Stimulated activated effector memory CD8-positive, alpha-beta T cell treated with anti-CD3 and anti-CD28 coated beads, Interleukin-12 subunit alpha, Interleukin-12 subunit beta, amount 100 ng/mL, for 72 hours (primary cell): ENCODE measurements around the gene PTPRN2.
"Not testable (repeated sequence)": the region's sequence is repeated elsewhere in the genome, so short reads cannot be mapped to it uniquely, and the experiment has no call there.

ENCODE experiments used
- ATAC-seq: fragments of 150-1000 bp; cut with Tn5 transposase; 2 replicates; pipeline ENCODE4 v1.10.0; 2021
- DNase-seq, 2 donors: peaks; one replicate each; pipeline ENCODE4 v3.0.0; 2021 to 2022; ENCODE audit warnings: low spot score in 2 of 2
- H3K27ac Mint-ChIP-seq: one replicate; pipeline ENCODE4 v1.8.0; 2022; ENCODE audit warnings: mild to moderate bottlenecking, mixed read lengths
- H3K36me3 Mint-ChIP-seq: one replicate; pipeline ENCODE4 v1.8.0; 2022; ENCODE audit warnings: mild to moderate bottlenecking, mixed read lengths
- H3K4me1 Mint-ChIP-seq: one replicate; pipeline ENCODE4 v1.8.0; 2022; ENCODE audit warnings: mixed read lengths
- H3K4me3 Mint-ChIP-seq: one replicate; pipeline ENCODE4 v1.8.0; 2022; ENCODE audit warnings: mild to moderate bottlenecking, mixed read lengths
- H3K9me3 Mint-ChIP-seq: one replicate; pipeline ENCODE4 v1.8.0; 2022; ENCODE audit warnings: mixed read lengths

The PTPRN2 gene

GRCh38 chr7:157709531-157710251 lies 877.9 kb downstream of the PTPRN2 start:
- ATAC-seq (no peak), DNase-seq (no peak)
- no peak overlapping the region for H3K4me3 Mint-ChIP-seq
- no peaks in the 10 kb centered on the region for H3K36me3 Mint-ChIP-seq
- no peaks in the 10 kb centered on the region for H3K9me3 Mint-ChIP-seq
- H3K4me1 Mint-ChIP-seq, result no peaks in the 10 kb centered on the region
- H3K27ac Mint-ChIP-seq, result no peak overlapping the region

GRCh38 chr7:157708919-157709295 lies 878.7 kb downstream of the PTPRN2 start:
- no peak for ATAC-seq
- no peak overlapping the region for H3K27ac Mint-ChIP-seq
- H3K9me3 Mint-ChIP-seq, result no peaks in the 10 kb centered on the region
- no peak for DNase-seq
- H3K4me3 Mint-ChIP-seq, result no peak overlapping the region
- H3K4me1 Mint-ChIP-seq, result no peaks in the 10 kb centered on the region
- H3K36me3 Mint-ChIP-seq, result no peaks in the 10 kb centered on the region

DNA sequence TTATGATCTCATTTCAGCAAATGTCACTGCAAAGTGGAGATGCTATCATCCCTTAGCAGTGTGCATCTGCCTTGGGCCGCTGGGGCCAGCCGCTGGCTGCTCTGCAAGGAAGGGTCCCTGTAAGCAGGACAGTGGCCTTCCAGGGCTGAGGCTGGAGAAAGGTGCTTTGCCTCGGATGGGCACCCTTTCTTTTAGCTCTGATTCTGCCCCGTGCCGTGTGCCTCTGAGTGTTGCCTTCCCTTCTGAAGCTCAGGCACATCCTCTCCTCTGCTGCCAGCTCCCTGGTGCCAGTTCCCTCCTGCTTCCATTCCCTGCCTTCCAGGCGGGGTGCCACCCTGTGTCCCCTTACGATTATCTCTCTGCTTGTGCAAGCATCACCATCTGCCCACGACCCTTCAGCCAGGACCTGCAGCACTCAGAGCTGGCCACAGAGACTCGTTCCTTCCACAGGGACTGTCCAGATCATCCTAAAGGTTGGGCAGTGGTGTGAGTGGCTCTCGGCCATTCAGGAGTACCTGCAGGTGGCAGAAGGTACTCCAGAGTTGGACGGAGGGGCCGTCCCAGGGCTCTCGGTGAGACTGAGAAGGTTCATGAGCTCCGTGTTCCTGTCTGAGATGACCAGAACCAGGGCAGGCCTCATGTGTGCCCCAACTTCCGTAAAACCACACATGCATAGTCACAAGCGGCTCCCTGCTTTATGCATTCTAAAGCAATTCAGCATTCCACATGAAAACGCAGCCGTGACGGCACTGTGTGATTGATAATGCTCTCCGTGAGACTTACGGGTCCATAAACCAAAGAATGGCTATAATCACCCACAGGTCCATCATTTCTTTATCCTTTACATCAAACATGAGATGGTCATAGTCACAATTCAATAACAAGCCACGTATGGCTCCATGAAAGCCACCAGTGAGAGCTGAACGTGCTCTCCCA lies 879.4 kb downstream of the PTPRN2 start:
- no peaks in the 10 kb centered on the region for H3K4me1 Mint-ChIP-seq
- DNase-seq, result no peak
- H3K36me3 Mint-ChIP-seq, result no peaks in the 10 kb centered on the region
- H3K9me3 Mint-ChIP-seq, result no peaks in the 10 kb centered on the region
- no peak overlapping the region for H3K27ac Mint-ChIP-seq
- no peak overlapping the region for H3K4me3 Mint-ChIP-seq
- ATAC-seq, result no peak

- no peak overlapping the region for H3K27ac Mint-ChIP-seq
- H3K36me3 Mint-ChIP-seq, result no peaks in the 10 kb centered on the region
- no peak overlapping the region for H3K4me3 Mint-ChIP-seq
- H3K4me1 Mint-ChIP-seq, result no peaks in the 10 kb centered on the region
- no peaks in the 10 kb centered on the region for H3K9me3 Mint-ChIP-seq
- no peak for ATAC-seq
- DNase-seq, result no peak
Observed at GRCh38 chr7:157704365-157704764, 883.3 kb downstream of the PTPRN2 start.

DNA sequence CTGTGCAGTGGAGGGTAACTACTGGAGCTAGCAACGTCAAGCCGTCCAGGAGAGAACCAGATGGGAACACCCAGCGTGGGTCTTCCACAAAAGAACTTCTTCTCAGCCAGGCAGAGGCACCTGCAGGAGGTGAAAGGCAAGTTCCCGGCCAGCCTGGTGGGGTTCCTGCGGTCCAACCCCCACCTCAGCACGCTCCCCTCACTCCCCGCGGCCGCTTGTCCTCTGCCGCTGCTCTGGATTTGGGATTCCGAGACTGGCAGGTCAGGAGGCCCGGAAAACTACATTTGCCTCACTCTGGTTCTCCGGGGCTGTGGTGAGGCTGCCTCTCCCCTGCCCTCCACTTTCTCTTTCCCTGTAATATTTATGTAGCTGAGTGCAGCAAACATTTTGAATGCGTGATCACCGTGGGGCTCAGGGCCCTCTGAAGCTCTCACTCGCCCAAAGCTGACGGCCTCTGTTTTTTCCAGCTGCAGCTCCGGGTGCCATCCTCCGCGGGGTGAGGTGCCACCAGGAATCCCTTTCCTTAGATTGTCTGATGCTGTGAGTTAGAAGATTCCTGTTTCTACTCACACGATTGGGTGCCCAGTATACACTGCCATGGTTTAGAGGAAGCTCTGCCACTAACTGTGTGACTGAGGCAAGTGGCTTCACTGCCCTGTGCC lies 884.0 kb downstream of the PTPRN2 start:
- Mint-ChIP-seq H3K36me3 (no peaks in the 10 kb centered on the region), H3K27ac (no peak overlapping the region), H3K9me3 (no peaks in the 10 kb centered on the region), H3K4me3 (no peak overlapping the region), H3K4me1 (no peaks in the 10 kb centered on the region)
- ATAC-seq (no peak), DNase-seq (no peak)

DNA sequence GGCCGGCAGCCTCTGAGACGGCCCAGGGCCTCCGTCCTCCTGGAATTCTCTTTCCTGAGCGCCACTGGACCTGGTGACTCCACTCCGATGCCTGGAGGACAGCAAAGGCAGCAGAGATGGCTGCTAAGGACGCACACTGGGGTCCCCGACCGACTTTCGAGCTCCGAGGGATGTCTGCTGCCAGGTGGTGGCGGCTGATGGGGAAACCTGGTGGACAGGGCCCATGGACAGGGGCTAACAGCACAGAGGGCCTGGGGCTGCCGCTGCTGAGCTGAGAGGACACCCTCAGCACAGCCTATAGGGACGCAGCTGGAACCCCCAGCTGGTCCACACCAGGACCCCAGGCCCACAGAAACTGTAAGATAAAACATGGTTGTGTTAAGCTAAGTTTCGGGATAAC lies 884.5 kb downstream of the PTPRN2 start:
- ATAC-seq (no peak), DNase-seq (no peak)
- H3K36me3 Mint-ChIP-seq, result no peaks in the 10 kb centered on the region
- H3K9me3 Mint-ChIP-seq, result no peaks in the 10 kb centered on the region
- H3K4me1 Mint-ChIP-seq, result no peaks in the 10 kb centered on the region
- no peak overlapping the region for H3K4me3 Mint-ChIP-seq
- H3K27ac Mint-ChIP-seq, result no peak overlapping the region

DNA sequence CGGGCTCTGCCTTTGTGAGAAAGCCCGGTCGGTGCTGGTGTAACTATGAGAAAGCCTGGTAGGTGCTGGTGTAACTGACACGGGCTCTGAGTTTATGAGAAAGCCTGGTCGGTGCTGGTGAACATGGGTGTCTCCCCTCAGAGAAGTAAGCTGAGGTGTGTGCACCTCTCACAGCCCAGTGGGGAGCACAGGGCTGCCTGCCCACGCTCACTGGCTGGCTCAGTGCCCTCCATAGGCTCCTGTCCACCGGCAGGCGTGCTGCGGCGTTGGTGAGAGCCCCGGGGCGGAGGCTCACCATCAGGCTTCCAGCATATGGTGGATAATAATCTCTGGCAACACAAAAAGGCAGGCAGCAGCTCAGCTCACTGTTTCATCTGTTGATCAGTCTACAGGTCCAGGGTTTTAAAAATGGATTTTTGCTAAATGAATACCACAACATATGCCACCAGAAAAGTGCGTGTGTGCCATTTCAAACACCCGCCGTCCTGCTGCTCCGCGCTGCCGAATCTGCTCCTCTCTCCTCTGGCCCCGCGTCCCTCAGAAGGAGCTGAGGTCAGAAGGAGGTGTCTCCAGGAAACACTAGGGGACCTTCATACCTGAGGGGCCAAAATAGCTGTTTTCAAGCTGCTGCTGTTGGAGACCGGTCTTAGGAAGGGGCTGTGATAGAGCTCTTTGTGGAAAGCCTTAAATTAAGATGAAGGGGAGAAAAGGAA lies 885.2 kb downstream of the PTPRN2 start:
- Mint-ChIP-seq H3K9me3 (no peaks in the 10 kb centered on the region), H3K27ac (no peak overlapping the region), H3K4me1 (no peaks in the 10 kb centered on the region), H3K36me3 (no peaks in the 10 kb centered on the region), H3K4me3 (no peak overlapping the region)
- DNase-seq (no peak), ATAC-seq (no peak)

GRCh38 chr7:157701395-157702180 lies 886.0 kb downstream of the PTPRN2 start:
- H3K9me3 Mint-ChIP-seq, DNase-seq, H3K36me3 Mint-ChIP-seq, ATAC-seq, H3K27ac Mint-ChIP-seq, H3K4me1 Mint-ChIP-seq, H3K4me3 Mint-ChIP-seq: not testable (repeated sequence)

GRCh38 chr7:157700231-157701005 lies 887.2 kb downstream of the PTPRN2 start:
- Mint-ChIP-seq H3K27ac (no peak overlapping the region), H3K4me3 (no peak overlapping the region), H3K4me1 (no peaks in the 10 kb centered on the region), H3K36me3 (no peaks in the 10 kb centered on the region), H3K9me3 (no peaks in the 10 kb centered on the region)
- ATAC-seq (no peak), DNase-seq (no peak)

DNA sequence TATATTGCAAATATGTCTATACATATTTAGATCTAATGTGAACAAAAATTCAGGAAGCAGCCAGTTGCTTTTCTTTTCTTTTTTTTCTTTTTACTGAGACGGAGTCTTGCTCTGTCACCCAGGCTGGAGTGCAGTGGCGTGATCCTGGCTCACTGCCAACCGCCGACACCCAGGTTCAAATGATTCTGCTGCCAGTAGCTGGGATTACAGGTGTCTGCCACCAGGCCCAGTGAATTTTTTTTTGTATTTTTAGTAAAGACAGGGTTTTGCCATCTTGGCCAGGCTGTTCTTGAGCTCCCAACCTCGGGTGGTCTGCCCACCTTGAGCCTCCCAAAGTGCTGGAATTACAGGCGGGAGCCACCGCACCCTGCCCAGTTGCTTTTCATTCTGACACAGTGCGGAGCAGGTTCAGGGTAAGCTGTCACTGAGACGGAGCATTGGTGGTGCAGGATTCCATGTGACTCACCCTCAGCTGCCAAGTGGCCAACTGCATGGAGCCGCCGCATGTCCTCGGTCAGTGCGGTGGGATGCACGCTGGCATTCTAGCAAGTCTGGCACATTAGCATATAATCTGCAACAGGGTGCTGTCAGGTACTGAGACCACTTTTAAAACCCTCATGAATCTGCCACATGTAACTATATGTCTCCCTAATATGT lies 888.1 kb downstream of the PTPRN2 start:
- ATAC-seq, result no peak
- no peak for DNase-seq

DNA sequence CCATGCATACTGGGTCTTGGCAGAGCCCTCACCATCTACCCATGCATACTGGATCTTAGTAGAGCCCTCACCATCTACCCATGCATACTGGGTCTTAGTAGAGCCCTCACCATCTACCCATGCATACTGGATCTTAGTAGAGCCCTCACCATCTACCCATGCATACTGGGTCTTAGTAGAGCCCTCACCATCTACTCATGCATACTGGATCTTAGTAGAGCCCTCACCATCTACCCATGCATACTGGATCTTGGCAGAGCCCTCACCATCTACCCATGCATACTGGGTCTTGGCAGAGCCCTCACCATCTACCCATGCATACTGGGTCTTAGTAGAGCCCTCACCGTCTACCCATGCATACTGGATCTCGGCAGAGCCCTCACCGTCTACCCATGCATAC lies 890.3 kb downstream of the PTPRN2 start:
- H3K4me1 Mint-ChIP-seq, H3K36me3 Mint-ChIP-seq, ATAC-seq, H3K9me3 Mint-ChIP-seq, H3K27ac Mint-ChIP-seq, H3K4me3 Mint-ChIP-seq, DNase-seq: not testable (repeated sequence)

More for the DNA sequence above, 888.1 kb downstream of the PTPRN2 start:
- Mint-ChIP-seq H3K9me3 (no peaks in the 10 kb centered on the region), H3K27ac (no peak overlapping the region), H3K4me1 (no peaks in the 10 kb centered on the region), H3K4me3 (no peak overlapping the region), H3K36me3 (no peaks in the 10 kb centered on the region)

DNA sequence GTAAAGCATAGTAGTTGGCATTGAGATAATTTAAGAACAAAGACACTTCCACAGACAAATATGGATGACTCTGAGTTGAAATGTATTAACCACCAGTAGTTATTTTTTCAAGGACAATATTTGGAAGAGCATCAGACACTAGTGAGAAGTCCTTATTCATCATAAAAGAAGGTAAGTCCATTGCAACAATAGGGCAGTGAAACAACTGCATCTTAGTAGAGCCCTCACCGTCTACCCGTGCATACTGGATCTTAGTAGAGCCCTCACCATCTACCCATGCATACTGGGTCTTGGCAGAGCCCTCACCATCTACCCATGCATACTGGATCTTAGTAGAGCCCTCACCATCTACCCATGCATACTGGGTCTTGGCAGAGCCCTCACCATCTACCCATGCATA lies 892.0 kb downstream of the PTPRN2 start:
- not testable (repeated sequence) for H3K4me1 Mint-ChIP-seq, ATAC-seq, H3K4me3 Mint-ChIP-seq, H3K9me3 Mint-ChIP-seq, H3K36me3 Mint-ChIP-seq, H3K27ac Mint-ChIP-seq, DNase-seq

GRCh38 chr7:157694376-157694665 lies 893.3 kb downstream of the PTPRN2 start:
- Mint-ChIP-seq H3K36me3 (no peaks in the 10 kb centered on the region), H3K27ac (no peak overlapping the region), H3K9me3 (no peaks in the 10 kb centered on the region), H3K4me3 (no peak overlapping the region), H3K4me1 (no peaks in the 10 kb centered on the region)
- no peak for ATAC-seq
- DNase-seq, result no peak
